Measurements from ENCODE around the gene TESK2. TPM values are rescaled to one million over a fixed set of nuclear protein-coding genes. Genes with fewer than 3 reads are reported as not detected.

TESK2 gene
- total and polyA plus RNA-seq, 12 donors = 0.77 to 2.6 (median 1.3) TPM

DNA sequence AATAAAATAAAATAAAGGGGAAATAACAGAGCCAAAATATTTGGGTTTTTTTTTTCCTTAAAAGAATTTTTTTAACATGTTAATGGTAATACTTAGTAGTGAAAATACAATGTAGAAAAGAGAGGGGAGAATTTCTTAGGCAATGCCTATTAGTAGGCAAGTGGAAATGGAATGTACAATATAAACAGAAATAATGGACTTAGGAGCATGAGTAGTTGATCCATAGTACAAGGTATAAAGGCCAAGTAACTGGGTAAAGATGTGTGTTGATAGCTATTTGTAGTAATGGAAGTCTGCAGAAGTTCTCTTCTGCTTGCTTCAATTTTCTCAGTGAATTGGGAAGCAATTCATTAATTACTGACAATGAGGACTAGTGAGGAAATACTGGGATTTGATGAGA lies 34.4 kb downstream of the TESK2 start:
- Histone ChIP-seq H3K4me1 (no peaks in the 10 kb centered on the region), H3K9me3 (no peaks in the 10 kb centered on the region), H3K27ac (no peak overlapping the region), H3K4me3 (no peak overlapping the region), H3K36me3 (peaks cover 0 to 11% (median 0%) of the 10 kb centered on the region in 9 donors), H3K27me3 (no peaks in the 10 kb centered on the region)
- ATAC-seq = no peak
- TF ChIP-seq, protein P1, sequence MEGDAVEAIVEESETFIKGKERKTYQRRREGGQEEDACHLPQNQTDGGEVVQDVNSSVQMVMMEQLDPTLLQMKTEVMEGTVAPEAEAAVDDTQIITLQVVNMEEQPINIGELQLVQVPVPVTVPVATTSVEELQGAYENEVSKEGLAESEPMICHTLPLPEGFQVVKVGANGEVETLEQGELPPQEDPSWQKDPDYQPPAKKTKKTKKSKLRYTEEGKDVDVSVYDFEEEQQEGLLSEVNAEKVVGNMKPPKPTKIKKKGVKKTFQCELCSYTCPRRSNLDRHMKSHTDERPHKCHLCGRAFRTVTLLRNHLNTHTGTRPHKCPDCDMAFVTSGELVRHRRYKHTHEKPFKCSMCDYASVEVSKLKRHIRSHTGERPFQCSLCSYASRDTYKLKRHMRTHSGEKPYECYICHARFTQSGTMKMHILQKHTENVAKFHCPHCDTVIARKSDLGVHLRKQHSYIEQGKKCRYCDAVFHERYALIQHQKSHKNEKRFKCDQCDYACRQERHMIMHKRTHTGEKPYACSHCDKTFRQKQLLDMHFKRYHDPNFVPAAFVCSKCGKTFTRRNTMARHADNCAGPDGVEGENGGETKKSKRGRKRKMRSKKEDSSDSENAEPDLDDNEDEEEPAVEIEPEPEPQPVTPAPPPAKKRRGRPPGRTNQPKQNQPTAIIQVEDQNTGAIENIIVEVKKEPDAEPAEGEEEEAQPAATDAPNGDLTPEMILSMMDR (IDR thresholded peaks at IDR 0.05) = no peak
- no peak for DNase-seq
- intact Hi-C loops (cut with DNase I) = no loop called here

- ATAC-seq (no peak), DNase-seq (no peak)
- WGBS, 2 donors = 89 to 91% methylated on average over 4 of the region's 4 CpGs
- H3K27me3 ChIP-seq = no peaks in the 10 kb centered on the region
- H3K4me3 ChIP-seq = no peak overlapping the region
- no peaks in the 10 kb centered on the region for H3K9me3 ChIP-seq
- peaks cover 0 to 11% (median 0%) of the 10 kb centered on the region in 9 donors for H3K36me3 ChIP-seq
- TF ChIP-seq, protein P1 (IDR thresholded peaks at IDR 0.05) = no peak
- intact Hi-C loops (cut with DNase I) = no loop called here
- H3K27ac ChIP-seq = no peak overlapping the region
- no peaks in the 10 kb centered on the region for H3K4me1 ChIP-seq
Observed at GRCh38 chr1:45455162-45455561, 35.8 kb downstream of the TESK2 start.

GRCh38 chr1:45454464-45454863 lies 36.5 kb downstream of the TESK2 start:
- intact Hi-C loops (cut with DNase I) = no loop called here
- no peak for ATAC-seq
- TF ChIP-seq, protein P1 (IDR thresholded peaks at IDR 0.05) = no peak
- H3K36me3 ChIP-seq = peaks cover 0 to 11% (median 0%) of the 10 kb centered on the region in 9 donors
- no peaks in the 10 kb centered on the region for H3K9me3 ChIP-seq
- no peaks in the 10 kb centered on the region for H3K27me3 ChIP-seq
- H3K4me3 ChIP-seq = no peak overlapping the region
- H3K4me1 ChIP-seq = no peaks in the 10 kb centered on the region
- H3K27ac ChIP-seq = no peak overlapping the region
- WGBS, 2 donors = 96% methylated on average over 4 of the region's 4 CpGs
- no peak for DNase-seq

DNA sequence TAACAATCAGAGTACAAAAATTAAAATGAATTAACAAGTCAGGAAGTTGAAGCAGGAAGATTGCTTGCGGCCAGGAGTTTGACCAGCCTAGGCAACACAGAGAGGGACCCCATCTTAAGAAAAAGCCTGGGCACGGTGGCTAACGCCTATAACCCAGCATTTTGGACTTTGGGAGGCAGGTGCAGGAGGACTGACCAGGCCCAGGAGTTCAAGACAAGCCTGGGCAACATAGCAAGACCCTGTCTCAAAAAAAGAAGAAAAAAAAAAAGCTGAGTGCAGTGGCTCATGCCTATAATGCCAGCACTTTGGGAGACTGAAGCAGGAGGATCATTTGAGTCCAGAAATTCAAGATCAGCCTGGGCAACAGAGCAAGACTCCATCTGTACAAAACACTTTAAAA lies 38.5 kb downstream of the TESK2 start:
- 82 to 87% methylated on average over 3 of the region's 3 CpGs for WGBS, 2 donors

More for the DNA sequence above, 38.5 kb downstream of the TESK2 start:
- DNase-seq (no peak), ATAC-seq (no peak)
- no peaks in the 10 kb centered on the region for H3K4me1 ChIP-seq
- intact Hi-C loops (cut with DNase I) = no loop called here
- H3K27ac ChIP-seq = no peak overlapping the region
- peaks cover 0 to 11% (median 0%) of the 10 kb centered on the region in 9 donors for H3K36me3 ChIP-seq
- no peaks in the 10 kb centered on the region for H3K9me3 ChIP-seq
- TF ChIP-seq, protein P1 (IDR thresholded peaks at IDR 0.05) = no peak
- no peaks in the 10 kb centered on the region for H3K27me3 ChIP-seq
- no peak overlapping the region for H3K4me3 ChIP-seq

All from heart right ventricle (tissue), 16 donors.